Osteoblast (primary cell): ENCODE data around the gene NAPG. TPM values are rescaled to one million over a fixed set of nuclear protein-coding genes. Genes with fewer than 3 reads are reported as not detected.
"Not testable (repeated sequence)": the region's sequence is repeated elsewhere in the genome, so short reads cannot be mapped to it uniquely, and the experiment has no call there.

Experiments
- DNase-seq: peaks from one replicate; pipeline ENCODE4 v3.0.0; 2011; ENCODE audit warnings: low spot score, mixed read lengths; ENCODE audit not compliant: insufficient read length; ENCODE audit errors: missing footprints
- H2AFZ ChIP-seq: 2 replicates; pipeline ENCODE4 v1.6.0; 2011; ENCODE audit warnings: mild to moderate bottlenecking, low read length
- H3K27ac ChIP-seq: 2 replicates; pipeline ENCODE4 v1.5.1; 2011; ENCODE audit warnings: mild to moderate bottlenecking, low read depth, low read length, moderate library complexity
- H3K27me3 ChIP-seq: 2 replicates; pipeline ENCODE4 v1.6.0; 2012; ENCODE audit warnings: mild to moderate bottlenecking, control low read depth, inconsistent platforms, low read length, moderate library complexity; ENCODE audit not compliant: insufficient read depth
- H3K36me3 ChIP-seq: 2 replicates; pipeline ENCODE4 v1.5.1; 2011; ENCODE audit warnings: mild to moderate bottlenecking, low read length, control low read depth, moderate library complexity; ENCODE audit not compliant: insufficient read depth
- H3K4me1 ChIP-seq: 2 replicates; pipeline ENCODE4 v1.5.1; 2011; ENCODE audit warnings: mild to moderate bottlenecking, low read length, control low read depth, moderate library complexity; ENCODE audit not compliant: insufficient read depth
- H3K4me2 ChIP-seq: 2 replicates; pipeline ENCODE4 v1.6.0; 2011; ENCODE audit warnings: mild to moderate bottlenecking, low read length; ENCODE audit not compliant: insufficient read depth
- H3K4me3 ChIP-seq: fragments of 200-600 bp; sonication (generic); 3 replicates; pipeline ENCODE4 v1.5.1; 2012; ENCODE audit warnings: mild to moderate bottlenecking, low read length, inconsistent platforms; ENCODE audit not compliant: insufficient read depth
- H3K79me2 ChIP-seq: 2 replicates; pipeline ENCODE4 v1.6.0; 2012; ENCODE audit warnings: mild to moderate bottlenecking, low read length, control low read depth, inconsistent platforms; ENCODE audit not compliant: insufficient read depth
- H3K9me3 ChIP-seq: 2 replicates; pipeline ENCODE4 v1.5.1; 2011; ENCODE audit warnings: low read depth, low read length, control low read depth
- H4K20me1 ChIP-seq: 2 replicates; pipeline ENCODE4 v1.6.0; 2012; ENCODE audit warnings: mild to moderate bottlenecking, low read length, control low read depth; ENCODE audit not compliant: insufficient read depth
- CTCF ChIP-seq: IDR thresholded peaks from 2 replicates; pipeline ENCODE4 v1.5.1; 2011; ENCODE audit warnings: mild to moderate bottlenecking, low read depth, low read length, moderate library complexity; ENCODE audit errors: extremely low read depth
- total RNA-seq: library from RNA; depleted of rRNA; stranded (reverse); fragments of >200 nt; gene quantifications from 2 replicates; pipeline ENCODE4 v1.2.3, GENCODE V29; 2012

NAPG gene
- total RNA-seq, 1 donor = 47.4 TPM

- TF ChIP-seq CTCF = no peak
- Histone ChIP-seq H4K20me1 (peaks cover 27% of the 10 kb centered on the region), H3K4me2 (no peak overlapping the region), H2AFZ (no peak overlapping the region), H3K4me3 (no peak overlapping the region), H3K36me3 (peaks cover 3% of the 10 kb centered on the region), H3K4me1 (peaks cover 3% of the 10 kb centered on the region), H3K79me2 (peaks cover 72% of the 10 kb centered on the region), H3K27ac (no peak overlapping the region), H3K27me3 (no peaks in the 10 kb centered on the region), H3K9me3 (no peaks in the 10 kb centered on the region)
- no peak for DNase-seq
Observed at GRCh38 chr18:10533111-10533510, 7.3 kb downstream of the NAPG start.

- H3K9me3 ChIP-seq = no peaks in the 10 kb centered on the region
- peaks cover 25% of the 10 kb centered on the region for H3K36me3 ChIP-seq
- H3K79me2 ChIP-seq = peaks cover 42% of the 10 kb centered on the region
- peaks cover 3% of the 10 kb centered on the region for H3K4me1 ChIP-seq
- H3K4me3 ChIP-seq = no peak overlapping the region
- H3K27me3 ChIP-seq = no peaks in the 10 kb centered on the region
- no peak overlapping the region for H3K4me2 ChIP-seq
- DNase-seq = no peak
- peaks cover 3% of the 10 kb centered on the region for H4K20me1 ChIP-seq
- H2AFZ ChIP-seq = no peak overlapping the region
- H3K27ac ChIP-seq = no peak overlapping the region
- TF ChIP-seq CTCF = no peak
Observed at GRCh38 chr18:10536280-10536679, 10.5 kb downstream of the NAPG start.

GRCh38 chr18:10537765-10538164 lies 11.9 kb downstream of the NAPG start:
- H3K4me3 ChIP-seq = no peak overlapping the region
- H3K27ac ChIP-seq = no peak overlapping the region
- H3K9me3 ChIP-seq = no peaks in the 10 kb centered on the region
- DNase-seq = no peak
- no peaks in the 10 kb centered on the region for H3K27me3 ChIP-seq
- peaks cover 5% of the 10 kb centered on the region for H3K4me1 ChIP-seq
- H3K36me3 ChIP-seq = peaks cover 31% of the 10 kb centered on the region
- H3K79me2 ChIP-seq = peaks cover 28% of the 10 kb centered on the region
- peaks cover 3% of the 10 kb centered on the region for H4K20me1 ChIP-seq
- no peak overlapping the region for H3K4me2 ChIP-seq
- no peak overlapping the region for H2AFZ ChIP-seq
- no peak for TF ChIP-seq CTCF

- not testable (repeated sequence) for H3K27ac ChIP-seq, H3K9me3 ChIP-seq, H4K20me1 ChIP-seq, DNase-seq, H3K4me3 ChIP-seq, H3K27me3 ChIP-seq, H2AFZ ChIP-seq, H3K4me2 ChIP-seq
- peaks cover 31% of the 10 kb centered on the region for H3K36me3 ChIP-seq
- H3K4me1 ChIP-seq = peaks cover 13% of the 10 kb centered on the region
- peaks cover 21% of the 10 kb centered on the region for H3K79me2 ChIP-seq
Observed at GRCh38 chr18:10539124-10539523, 13.3 kb downstream of the NAPG start.

GRCh38 chr18:10543277-10543676 lies 17.4 kb downstream of the NAPG start:
- Histone ChIP-seq H3K9me3 (no peaks in the 10 kb centered on the region), H2AFZ (no peak overlapping the region), H4K20me1 (no peaks in the 10 kb centered on the region), H3K4me2 (peak overlapping the region; percentile 23), H3K4me1 (peaks cover 10% of the 10 kb centered on the region), H3K27me3 (no peaks in the 10 kb centered on the region), H3K4me3 (no peak overlapping the region), H3K79me2 (peaks cover 10% of the 10 kb centered on the region), H3K27ac (no peak overlapping the region), H3K36me3 (peaks cover 59% of the 10 kb centered on the region)
- no peak for DNase-seq
- TF ChIP-seq CTCF = no peak
